HepG2 (cell line): ENCODE measurements around the gene ANKS1B. TPM values are rescaled to one million over a fixed set of nuclear protein-coding genes. Genes with fewer than 3 reads are reported as not detected.

Experiments used
- ATAC-seq: fragments of 200-7000 bp; cut with Tn5 transposase; 3 replicates; pipeline ENCODE4 v1.9.1; 2020; ENCODE audit warnings: mild to moderate bottlenecking, moderate library complexity
- BruUV-seq: library from RNA; stranded (reverse); fragments of 400-500 nt; replicated peaks from 2 replicates; lab custom pipeline; 2021; lab: Mats Ljungman, UMichigan
- CTCF ChIA-PET: fragments of 300-600 bp; formaldehyde crosslinking; extraction: SDS; loops from one replicate; lab custom pipeline; 2021; ENCODE audit warnings: low total read pairs, inconsistent platforms, low intra/inter-chr PET ratio; lab: Yijun Ruan, JAX
- POLR2A ChIA-PET: fragments of 350-600 bp; sonication (Branson Sonifier 250); formaldehyde crosslinking; loops from one replicate; lab custom pipeline; 2020; ENCODE audit warnings: antibody characterized with exemption, inconsistent platforms; lab: Yijun Ruan, JAX
- DNase-seq: peaks from one replicate; pipeline ENCODE4 v3.0.0-alpha.2; 2015; ENCODE audit warnings: low spot score
- FAIRE-seq: peaks from 3 replicates; lab custom pipeline; 2011; peaks lifted over from hg19 to GRCh38; lab: Jason Lieb, UNC
- H2AFZ ChIP-seq: one replicate; pipeline ENCODE4 v1.6.1; 2011; ENCODE audit warnings: low read length, inconsistent platforms
- H3K27ac ChIP-seq: fragments of 300-600 bp; 3 replicates; pipeline ENCODE4 v1.8.0; 2011; ENCODE audit warnings: mixed run types, mild to moderate bottlenecking, mixed read lengths, low read length, inconsistent platforms; ENCODE audit not compliant: insufficient read depth; ENCODE audit errors: extremely low read length
- H3K27me3 ChIP-seq, 2 experiments: fragments of 200-600 bp in 1 of 2; 2 replicates in 1 of 2; 3 replicates in 1 of 2; pipeline versions ENCODE4 v1.6.0 to v1.8.0; 2011; ENCODE audit warnings: low read length in 2 of 2, mild to moderate bottlenecking in 2 of 2, moderate library complexity in 2 of 2, inconsistent platforms in 1 of 2; ENCODE audit not compliant: insufficient read depth in 2 of 2, control insufficient read depth in 1 of 2
- H3K36me3 ChIP-seq, 2 experiments: fragments of 200-600 bp in 1 of 2; replicated peaks in 1 of 2; 2 replicates in 1 of 2; 3 replicates in 1 of 2; pipeline versions ENCODE4 v1.5.1 to v1.8.0; 2011; ENCODE audit warnings: low read length in 2 of 2, inconsistent platforms in 1 of 2; ENCODE audit not compliant: insufficient read depth in 2 of 2, control insufficient read depth in 1 of 2
- H3K4me1 ChIP-seq: 2 replicates; pipeline ENCODE4 v1.5.1; 2012; ENCODE audit warnings: low read length, inconsistent platforms; ENCODE audit not compliant: insufficient read depth
- H3K4me2 ChIP-seq: 2 replicates; pipeline ENCODE4 v1.6.0; 2011; ENCODE audit warnings: low read depth, low read length, inconsistent platforms
- H3K4me3 ChIP-seq, 3 experiments: fragments of 200-600 bp in 1 of 3; sonication (generic), shearing (Covaris generic) in 1 of 3; replicated peaks in 1 of 3; 2 replicates each; pipeline ENCODE4 v1.5.1; 2011 to 2016; ENCODE audit warnings: low read length in 3 of 3, inconsistent platforms in 2 of 3, low read depth in 2 of 3, mild to moderate bottlenecking in 2 of 3, control low read depth in 1 of 3, mixed read lengths in 1 of 3; ENCODE audit not compliant: insufficient read depth in 1 of 3
- H3K79me2 ChIP-seq: one replicate; pipeline ENCODE4 v1.6.1; 2011; ENCODE audit warnings: low read length, inconsistent platforms; ENCODE audit not compliant: insufficient read depth
- H3K9ac ChIP-seq: 2 replicates; pipeline ENCODE4 v1.6.0; 2011; ENCODE audit warnings: mild to moderate bottlenecking, low read depth, low read length, inconsistent platforms; ENCODE audit not compliant: insufficient read depth
- H3K9me3 ChIP-seq: 2 replicates; pipeline ENCODE4 v1.5.1; 2012; ENCODE audit warnings: mild to moderate bottlenecking, low read length
- H4K20me1 ChIP-seq: 2 replicates; pipeline ENCODE4 v1.6.0; 2011; ENCODE audit warnings: inconsistent platforms, mild to moderate bottlenecking, low read length, moderate library complexity; ENCODE audit not compliant: insufficient read depth
- FOXO1 ChIP-seq: sonication (generic); formaldehyde crosslinking; IDR thresholded peaks from 2 replicates; pipeline ENCODE4 v1.4.0; 2020; ENCODE audit warnings: missing genetic modification reagents
- FOXO4 ChIP-seq: sonication (generic); formaldehyde crosslinking; conservative IDR thresholded peaks from 2 replicates; pipeline ENCODE4 v1.8.1; 2023; ENCODE audit warnings: missing genetic modification reagents
- GPBP1L1 ChIP-seq: sonication (generic); formaldehyde crosslinking; IDR thresholded peaks from 2 replicates; pipeline ENCODE4 v1.5.0; 2020; ENCODE audit warnings: mild to moderate bottlenecking, missing genetic modification reagents
- HNF4A ChIP-seq: sonication (generic); formaldehyde crosslinking; IDR thresholded peaks from 2 replicates; pipeline ENCODE4 v1.4.0; 2020; ENCODE audit warnings: missing genetic modification reagents
- PBX2 ChIP-seq: IDR thresholded peaks from 2 replicates; pipeline ENCODE4 v1.6.1; 2016; ENCODE audit warnings: control low read depth
- RARA ChIP-seq: IDR thresholded peaks from 2 replicates; pipeline ENCODE4 v1.6.1; 2016; ENCODE audit warnings: missing genetic modification reagents, missing compliant biosample characterization
- WGBS: methylation state at CpG from one replicate; pipeline ENCODE4 v1.1.6; 2017; ENCODE audit warnings: low lambda C conversion rate; 5-methylcytosine and 5-hydroxymethylcytosine counted together
- in situ Hi-C: cut with HindIII; loops from 2 replicates; pipeline ENCODE4 v1.10.0; 2017; ENCODE audit warnings: low pct_unique_long_range_greater_than_20kb; ENCODE audit not compliant: extremely low pct_ligation_motif_present
- intact Hi-C: fragments of 100-400 bp; cut with micrococcal nuclease; formaldehyde crosslinking; loops from one replicate; pipeline ENCODE4 v1.10.0; 2022; ENCODE audit not compliant: unreplicated experiment
- polyA plus RNA-seq, 8 experiments: library from polyadenylated mRNA; depleted of rRNA in 3 of 8; stranded (reverse) in 7 of 8; unstranded in 1 of 8; fragments of >200 nt; fragmentation: Illumina TruSeq in 4 of 8; extraction: Trizol in 4 of 8; gene quantifications; 2 replicates each; pipeline versions ENCODE4 v1.2.1 to v1.2.3, GENCODE V29; 2011 to 2016; ENCODE audit warnings: low read depth in 4 of 8, missing spikeins in 1 of 8, mixed read lengths in 1 of 8; ENCODE audit not compliant: insufficient read depth in 1 of 8
- total RNA-seq, 5 experiments: library from RNA; depleted of rRNA; stranded (reverse); fragments of >200 nt; fragmentation: Illumina TruSeq; extraction: Trizol; gene quantifications; 2 replicates each; pipeline ENCODE4 v1.2.3, GENCODE V29; 2016; ENCODE audit warnings: low read depth in 1 of 5

ANKS1B gene
- total and polyA plus RNA-seq, 2 of the 13 experiments (the other 11 are each of a cell fraction or from before 2014, with no cell fraction given): 0.15 TPM; not detected in 1

- no peak for FAIRE-seq
- Histone ChIP-seq H4K20me1 (no peaks in the 10 kb centered on the region), H3K36me3 (no peaks in the 10 kb centered on the region), H3K4me3 (no peak overlapping the region), H2AFZ (no peak overlapping the region), H3K4me1 (0 out of 2 replicates have a peak, but pooled peaks cover 8% of the 10 kb centered on the region), H3K9ac (no peak overlapping the region), H3K27me3 (peaks cover 0 to 2% of the 10 kb centered on the region in 2 experiments; a peak in 1 of 5 replicates), H3K27ac (no peak overlapping the region), H3K4me2 (no peak overlapping the region), H3K79me2 (no peaks in the 10 kb centered on the region), H3K9me3 (no peaks in the 10 kb centered on the region)
- intact Hi-C loops (no loop called here), in situ Hi-C loops (no loop called here)
- TF ChIP-seq PBX2 (CRISPR knock-in tag) (0 out of 2 replicates have a peak, but pooled peaks have one; percentile 29), FOXO4 (no peak), HNF4A (CRISPR knock-in tag) (peak; percentile 30; the same call in 1 of the 2 replicates), RARA (CRISPR knock-in tag) (0 out of 2 replicates have a peak, but pooled peaks have one; percentile 9), GPBP1L1 (CRISPR knock-in tag) (no peak), FOXO1 (no peak)
- CTCF ChIA-PET: no interaction called here
- ATAC-seq: peak; percentile 33; the same call in 2 of the 3 replicates
- WGBS: 0% methylated on average over 5 of the region's 5 CpGs
- POLR2A ChIA-PET: no interaction called here
- no TSS peak for BruUV-seq
- DNase-seq: peak; percentile 13
Observed at GRCh38 chr12:98823012-98823411, 1161.7 kb downstream of the ANKS1B start.
